Peyer's patch (tissue), 4 donors: Measurements from ENCODE around the gene GPC5. TPM values are rescaled to one million over a fixed set of nuclear protein-coding genes. Genes with fewer than 3 reads are reported as not detected.

ENCODE experiments used
- DNase-seq, 3 donors: peaks; one replicate each; pipeline ENCODE4 v3.0.0-alpha.2; 2017 to 2019
- H3K27ac ChIP-seq, 4 donors: fragments of 200-600 bp; sonication (generic); one replicate each; pipeline ENCODE4 v1.5.1; 2016 to 2019
- H3K27me3 ChIP-seq, 2 donors: fragments of 200-600 bp; sonication (generic); one replicate each; pipeline ENCODE4 v1.5.1; 2019
- H3K36me3 ChIP-seq, 3 donors: fragments of 200-600 bp; sonication (generic); one replicate each; pipeline ENCODE4 v1.5.1; 2016 to 2019
- H3K4me1 ChIP-seq, 4 donors: fragments of 200-600 bp; sonication (generic); one replicate each; pipeline ENCODE4 v1.5.1; 2016 to 2019
- H3K4me3 ChIP-seq, 4 donors: fragments of 200-600 bp; sonication (generic); 1 replicate in 3 of 4; 2 replicates in 1 of 4; pipeline ENCODE4 v1.5.1; 2016 to 2019; ENCODE audit warnings: mild to moderate bottlenecking in 1 of 4
- H3K9me3 ChIP-seq, 4 donors: fragments of 200-600 bp; sonication (generic); one replicate each; pipeline ENCODE4 v1.5.1; 2016 to 2019; ENCODE audit warnings: mild to moderate bottlenecking in 1 of 4
- POLR2A ChIP-seq, 2 donors: fragments of 450-650 bp; IDR thresholded peaks; one replicate each; pipeline ENCODE4 v1.5.1; 2017; ENCODE audit warnings: antibody characterized with exemption in 2 of 2, mild to moderate bottlenecking in 2 of 2, moderate library complexity in 2 of 2
- total RNA-seq, 4 donors: library from RNA; depleted of rRNA; stranded (reverse); fragments of >200 nt; gene quantifications; one replicate each; pipeline ENCODE4 v1.1.0, GENCODE V29; 2016
- TF ChIP-seq, protein P1 (sequence below), 6 experiments: fragments of 450-650 bp in 4 of 6; fragments of 200-600 bp in 2 of 6; sonication (generic) in 1 of 6; IDR thresholded peaks; one replicate each; pipeline ENCODE4 v1.5.1; 2017 to 2019; ENCODE audit warnings: antibody characterized with exemption in 6 of 6, mild to moderate bottlenecking in 3 of 6, moderate library complexity in 1 of 6

GPC5 gene
- total RNA-seq, 4 donors from 2014 or later = 4.1 TPM; not detected in 3

DNA sequence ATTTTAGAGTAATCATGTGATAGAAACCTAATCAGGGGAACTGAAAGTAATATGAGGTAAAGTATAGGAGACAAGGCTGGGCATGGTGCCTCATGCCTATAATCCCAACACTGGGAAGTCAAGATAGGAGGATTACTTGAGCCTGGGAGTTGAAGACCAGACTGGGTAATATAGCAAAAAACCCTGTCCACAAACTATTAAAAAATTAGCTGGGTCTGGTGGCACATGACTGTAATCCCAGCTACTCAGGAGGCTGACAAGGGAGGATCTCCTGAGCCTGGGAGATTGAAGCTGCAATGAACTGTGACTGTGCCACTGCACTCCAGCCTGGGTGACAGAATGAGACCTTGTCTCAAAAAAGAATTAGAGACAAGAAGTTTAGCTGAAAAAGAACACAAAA is 469.9 kb downstream of the GPC5 start:
- no peaks in the 10 kb centered on the region for H3K27me3 ChIP-seq
- H3K4me3 ChIP-seq = no peak overlapping the region
- H3K4me1 ChIP-seq = no peaks in the 10 kb centered on the region
- DNase-seq = no peak
- no peaks in the 10 kb centered on the region for H3K36me3 ChIP-seq
- TF ChIP-seq, protein P1, sequence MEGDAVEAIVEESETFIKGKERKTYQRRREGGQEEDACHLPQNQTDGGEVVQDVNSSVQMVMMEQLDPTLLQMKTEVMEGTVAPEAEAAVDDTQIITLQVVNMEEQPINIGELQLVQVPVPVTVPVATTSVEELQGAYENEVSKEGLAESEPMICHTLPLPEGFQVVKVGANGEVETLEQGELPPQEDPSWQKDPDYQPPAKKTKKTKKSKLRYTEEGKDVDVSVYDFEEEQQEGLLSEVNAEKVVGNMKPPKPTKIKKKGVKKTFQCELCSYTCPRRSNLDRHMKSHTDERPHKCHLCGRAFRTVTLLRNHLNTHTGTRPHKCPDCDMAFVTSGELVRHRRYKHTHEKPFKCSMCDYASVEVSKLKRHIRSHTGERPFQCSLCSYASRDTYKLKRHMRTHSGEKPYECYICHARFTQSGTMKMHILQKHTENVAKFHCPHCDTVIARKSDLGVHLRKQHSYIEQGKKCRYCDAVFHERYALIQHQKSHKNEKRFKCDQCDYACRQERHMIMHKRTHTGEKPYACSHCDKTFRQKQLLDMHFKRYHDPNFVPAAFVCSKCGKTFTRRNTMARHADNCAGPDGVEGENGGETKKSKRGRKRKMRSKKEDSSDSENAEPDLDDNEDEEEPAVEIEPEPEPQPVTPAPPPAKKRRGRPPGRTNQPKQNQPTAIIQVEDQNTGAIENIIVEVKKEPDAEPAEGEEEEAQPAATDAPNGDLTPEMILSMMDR (IDR thresholded peaks at IDR 0.05) = no peak
- TF ChIP-seq POLR2A (IDR thresholded peaks at IDR 0.05) = no peak
- H3K27ac ChIP-seq = no peak overlapping the region
- no peaks in the 10 kb centered on the region for H3K9me3 ChIP-seq

DNA sequence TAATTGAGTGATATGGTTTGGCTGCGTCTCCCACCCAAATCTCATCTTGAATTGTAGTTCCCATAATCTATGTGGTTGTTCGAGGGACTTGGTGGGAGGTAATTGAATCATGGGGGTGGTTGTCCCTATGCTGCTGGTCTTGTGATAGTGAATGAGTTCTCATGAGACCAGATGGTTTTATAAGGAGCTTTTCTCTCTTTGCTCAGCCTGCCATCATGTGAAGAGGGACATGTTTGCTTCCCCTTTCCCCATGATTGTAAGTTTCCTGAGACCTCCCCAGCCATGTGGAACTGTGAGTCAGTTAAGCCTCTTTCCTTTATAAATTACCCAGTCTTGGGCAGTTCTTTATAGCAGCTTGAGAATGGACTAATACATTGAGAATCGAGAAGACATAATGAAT is 480.1 kb downstream of the GPC5 start:
- DNase-seq = no peak
- H3K4me1 ChIP-seq = no peaks in the 10 kb centered on the region

DNA sequence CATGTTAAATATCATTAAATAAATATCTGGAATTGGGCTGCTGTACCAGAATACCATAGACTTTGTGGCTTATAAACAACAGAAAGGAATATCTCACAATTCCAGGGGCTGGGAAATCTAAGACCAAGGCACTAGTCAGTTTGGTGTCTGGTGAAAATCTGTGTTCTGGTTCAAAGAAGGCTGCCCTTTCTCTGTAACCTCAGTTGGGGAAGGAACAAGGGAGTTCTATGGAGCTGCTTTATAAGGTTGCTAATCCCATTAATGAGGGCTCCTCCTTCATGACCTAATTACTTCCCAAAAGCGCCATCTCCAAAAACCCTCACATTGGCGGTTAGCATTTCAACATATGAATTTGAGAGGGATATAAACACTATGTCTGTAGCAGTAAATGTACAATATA is 480.9 kb downstream of the GPC5 start:
- Histone ChIP-seq H3K27ac (no peak overlapping the region), H3K4me3 (no peak overlapping the region), H3K4me1 (no peaks in the 10 kb centered on the region), H3K9me3 (no peaks in the 10 kb centered on the region), H3K27me3 (no peaks in the 10 kb centered on the region), H3K36me3 (no peaks in the 10 kb centered on the region)
- DNase-seq = no peak
- TF ChIP-seq, protein P1 (IDR thresholded peaks at IDR 0.05) = no peak
- no peak for TF ChIP-seq POLR2A (IDR thresholded peaks at IDR 0.05)

More for the DNA sequence above, 480.1 kb downstream of the GPC5 start:
- H3K27ac ChIP-seq = no peak overlapping the region
- no peaks in the 10 kb centered on the region for H3K36me3 ChIP-seq
- no peak overlapping the region for H3K4me3 ChIP-seq
- TF ChIP-seq POLR2A (IDR thresholded peaks at IDR 0.05) = no peak
- TF ChIP-seq, protein P1 (IDR thresholded peaks at IDR 0.05) = no peak
- no peaks in the 10 kb centered on the region for H3K9me3 ChIP-seq
- H3K27me3 ChIP-seq = no peaks in the 10 kb centered on the region

DNA sequence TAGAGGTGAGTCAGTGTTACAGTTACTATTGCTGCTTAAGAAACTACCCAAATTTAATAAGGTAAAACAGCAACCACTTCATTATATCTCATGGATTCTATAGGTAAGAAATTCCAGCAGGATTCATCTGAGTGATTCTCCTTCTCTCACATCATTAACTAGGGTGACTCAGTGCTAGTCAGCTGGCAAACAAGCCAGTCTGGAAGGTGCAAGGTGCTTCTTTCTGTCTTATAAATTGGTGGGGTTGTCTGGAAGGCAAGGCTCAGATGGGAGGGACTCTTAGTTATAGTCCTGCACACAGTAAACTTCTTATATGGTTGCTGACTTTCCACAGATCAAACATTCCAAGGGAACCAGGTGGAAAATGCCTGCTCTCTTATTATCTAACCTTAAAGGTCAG is 484.5 kb downstream of the GPC5 start:
- Histone ChIP-seq H3K27me3 (no peaks in the 10 kb centered on the region), H3K4me1 (no peaks in the 10 kb centered on the region), H3K36me3 (no peaks in the 10 kb centered on the region), H3K27ac (no peak overlapping the region), H3K4me3 (no peak overlapping the region), H3K9me3 (no peaks in the 10 kb centered on the region)
- no peak for DNase-seq
- TF ChIP-seq, protein P1 (IDR thresholded peaks at IDR 0.05) = no peak
- TF ChIP-seq POLR2A (IDR thresholded peaks at IDR 0.05) = no peak

DNA sequence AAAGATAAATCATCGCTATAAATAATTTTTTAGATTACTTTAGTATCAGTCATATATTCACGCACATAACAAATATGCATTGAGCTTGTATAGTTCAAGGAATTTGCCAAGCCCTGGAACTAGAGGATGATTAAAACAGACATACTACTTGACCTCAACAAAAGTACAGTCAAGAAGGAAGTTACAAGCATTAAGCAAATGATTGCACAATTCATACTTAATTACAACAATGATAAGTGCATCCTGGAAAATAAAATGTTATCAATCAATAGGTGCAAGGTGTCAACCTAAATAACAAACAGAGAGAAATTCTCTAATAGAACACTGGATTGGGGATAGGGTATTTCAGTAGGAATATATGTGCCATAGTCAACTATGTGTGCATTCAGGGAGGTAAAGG is 491.2 kb downstream of the GPC5 start:
- Histone ChIP-seq H3K4me1 (no peaks in the 10 kb centered on the region), H3K27ac (no peak overlapping the region), H3K4me3 (no peak overlapping the region), H3K9me3 (no peaks in the 10 kb centered on the region), H3K27me3 (no peaks in the 10 kb centered on the region), H3K36me3 (no peaks in the 10 kb centered on the region)
- no peak for TF ChIP-seq POLR2A (IDR thresholded peaks at IDR 0.05)
- TF ChIP-seq, protein P1 (IDR thresholded peaks at IDR 0.05) = no peak
- no peak for DNase-seq

DNA sequence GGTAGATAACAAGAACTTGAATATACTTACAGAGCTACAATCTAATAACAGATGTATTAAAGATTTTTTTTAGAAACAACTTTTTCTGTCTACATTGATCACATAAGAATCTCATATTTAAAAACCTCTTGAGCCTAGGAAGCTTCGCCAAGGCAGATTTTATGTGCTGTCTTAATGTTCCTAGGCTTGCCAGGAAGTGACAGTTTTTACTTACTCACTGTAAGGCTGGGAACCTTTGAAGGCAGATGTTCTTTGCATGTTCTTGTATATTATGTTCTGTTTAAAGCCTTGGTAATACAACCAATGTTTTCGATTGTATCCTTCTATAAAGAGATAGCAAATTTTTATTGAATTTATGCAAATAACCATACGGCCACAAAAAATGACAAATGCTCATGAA is 492.7 kb downstream of the GPC5 start:
- H3K4me3 ChIP-seq = no peak overlapping the region
- H3K27me3 ChIP-seq = no peaks in the 10 kb centered on the region
- no peaks in the 10 kb centered on the region for H3K4me1 ChIP-seq

More for the DNA sequence above, 492.7 kb downstream of the GPC5 start:
- H3K9me3 ChIP-seq = no peaks in the 10 kb centered on the region
- no peaks in the 10 kb centered on the region for H3K36me3 ChIP-seq
- no peak overlapping the region for H3K27ac ChIP-seq
- DNase-seq = no peak
- TF ChIP-seq, protein P1 (IDR thresholded peaks at IDR 0.05) = no peak
- no peak for TF ChIP-seq POLR2A (IDR thresholded peaks at IDR 0.05)
